AG04449 (cell line): ENCODE results near the gene EMC8.

Experiments
- CTCF ChIA-PET: fragments of 350-600 bp; formaldehyde crosslinking; extraction: SDS; loops from one replicate; lab custom pipeline; 2021; ENCODE audit warnings: antibody characterized with exemption; lab: Yijun Ruan, JAX
- POLR2A ChIA-PET: fragments of 400-600, 350-600 bp; formaldehyde crosslinking; extraction: SDS; loops from one replicate; lab custom pipeline; 2020; ENCODE audit warnings: antibody characterized with exemption, inconsistent platforms; lab: Yijun Ruan, JAX
- DNase-seq: peaks from one replicate; pipeline ENCODE4 v3.0.0-alpha.2; 2010; ENCODE audit warnings: low read depth, low spot score
- H3K4me3 ChIP-seq: 2 replicates; pipeline ENCODE4 v1.5.1; 2011; ENCODE audit warnings: low read depth, mild to moderate bottlenecking, control low read depth, low read length
- TF ChIP-seq, protein P1 (sequence below): IDR thresholded peaks from one replicate; pipeline ENCODE4 v1.5.1; 2011; ENCODE audit warnings: mild to moderate bottlenecking, moderate library complexity, low read length, control low read depth, inconsistent platforms; ENCODE audit not compliant: insufficient read depth; ENCODE audit errors: missing control alignments

The EMC8 gene

GRCh38 chr16:85799497-85800320, at the start of gene EMC8, which contains the start of gene COX4I1:
Gene EMC8 (minus strand): TSS chr16:85799544. CDS start chr16:85799295, 249 bp downstream.
Gene COX4I1 (plus strand): TSS chr16:85799695. CDS start chr16:85801206, 1,511 bp downstream.
- CTCF ChIA-PET = interaction anchor here (4.4 kb wide), 1 partner anchor 20 kb away, joined by 63 read pairs; no protein-coding TSS in a partner anchor

DNA sequence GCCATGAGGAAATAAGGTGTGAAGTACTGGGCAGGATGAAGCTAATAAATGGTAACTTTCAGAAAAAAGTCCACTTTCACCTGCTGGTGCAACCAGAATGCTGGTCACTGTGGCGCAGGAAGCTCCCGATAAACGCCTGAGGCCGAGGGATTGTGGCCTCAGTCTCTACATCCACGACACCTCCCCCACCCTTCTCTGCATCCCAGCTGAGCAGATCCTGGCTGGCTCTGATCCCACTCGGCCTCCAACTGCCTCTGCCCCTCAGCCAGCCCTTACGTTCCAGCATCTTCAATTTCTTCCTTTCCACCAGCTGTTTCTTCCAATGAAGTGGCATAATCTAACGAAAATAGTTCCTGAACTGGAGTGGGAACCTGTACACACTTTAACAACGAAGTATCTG, 49.6 kb upstream of the EMC8 start:
- H3K4me3 ChIP-seq = no peak overlapping the region
- POLR2A ChIA-PET = no interaction called here
- no peak for DNase-seq
- CTCF ChIA-PET = interaction anchor here (1.2 to 2.2 kb wide), 2 partner anchors 28 to 30 kb away, joined by 4 to 10 read pairs; no protein-coding TSS in a partner anchor
- TF ChIP-seq, protein P1, sequence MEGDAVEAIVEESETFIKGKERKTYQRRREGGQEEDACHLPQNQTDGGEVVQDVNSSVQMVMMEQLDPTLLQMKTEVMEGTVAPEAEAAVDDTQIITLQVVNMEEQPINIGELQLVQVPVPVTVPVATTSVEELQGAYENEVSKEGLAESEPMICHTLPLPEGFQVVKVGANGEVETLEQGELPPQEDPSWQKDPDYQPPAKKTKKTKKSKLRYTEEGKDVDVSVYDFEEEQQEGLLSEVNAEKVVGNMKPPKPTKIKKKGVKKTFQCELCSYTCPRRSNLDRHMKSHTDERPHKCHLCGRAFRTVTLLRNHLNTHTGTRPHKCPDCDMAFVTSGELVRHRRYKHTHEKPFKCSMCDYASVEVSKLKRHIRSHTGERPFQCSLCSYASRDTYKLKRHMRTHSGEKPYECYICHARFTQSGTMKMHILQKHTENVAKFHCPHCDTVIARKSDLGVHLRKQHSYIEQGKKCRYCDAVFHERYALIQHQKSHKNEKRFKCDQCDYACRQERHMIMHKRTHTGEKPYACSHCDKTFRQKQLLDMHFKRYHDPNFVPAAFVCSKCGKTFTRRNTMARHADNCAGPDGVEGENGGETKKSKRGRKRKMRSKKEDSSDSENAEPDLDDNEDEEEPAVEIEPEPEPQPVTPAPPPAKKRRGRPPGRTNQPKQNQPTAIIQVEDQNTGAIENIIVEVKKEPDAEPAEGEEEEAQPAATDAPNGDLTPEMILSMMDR = no peak

More at GRCh38 chr16:85799497-85800320, at the start of gene EMC8, which contains the start of gene COX4I1:
- POLR2A ChIA-PET = no interaction called here
- peak; percentile 33 for DNase-seq
- H3K4me3 ChIP-seq = peak within 1 kb of the TSS; percentile 96
- TF ChIP-seq, protein P1 = no peak

DNA sequence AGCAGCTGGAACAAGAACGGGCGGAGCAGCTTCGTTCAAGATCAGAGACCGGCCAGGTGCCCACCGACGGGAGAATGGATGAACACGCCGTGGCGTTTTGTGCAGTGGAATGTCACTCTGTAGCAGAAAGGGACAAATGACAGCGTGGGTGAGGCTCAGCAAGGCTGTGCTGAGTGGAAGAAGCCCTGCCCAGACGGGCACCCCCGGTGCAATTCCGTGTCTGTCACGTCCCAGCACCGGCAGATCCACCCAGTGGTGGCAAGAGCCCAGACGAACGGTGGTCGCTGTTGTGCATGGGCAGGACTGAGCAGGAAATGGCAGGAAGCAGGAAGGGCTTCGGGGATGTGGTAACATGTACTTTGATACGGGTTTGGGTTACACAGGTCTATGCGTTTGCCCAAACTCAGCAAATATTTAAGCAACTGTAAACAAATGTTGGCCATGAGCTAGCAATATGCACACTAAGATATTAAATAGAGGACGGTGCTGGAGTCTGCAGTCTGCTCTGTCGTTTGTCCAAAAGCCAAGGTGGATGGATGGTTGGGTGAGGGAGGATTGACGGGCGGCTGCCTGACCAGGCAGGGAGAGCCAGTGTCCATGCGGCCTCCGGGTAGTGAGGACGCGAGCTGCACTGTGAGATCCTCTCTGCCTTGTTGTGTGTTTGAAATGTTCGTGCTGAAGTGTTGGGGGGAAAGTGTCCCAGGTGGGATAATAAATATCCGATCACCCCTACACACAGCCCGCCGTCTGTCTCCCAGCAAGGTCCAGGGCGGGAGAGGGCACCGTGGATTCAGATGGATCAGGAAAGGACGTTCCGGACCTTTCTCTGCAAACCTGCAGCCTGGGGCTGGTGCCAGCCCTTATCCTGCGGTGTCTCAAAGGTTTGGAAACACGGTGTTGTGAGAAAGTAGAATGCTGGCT, 48.6 kb upstream of the EMC8 start:
- no peak overlapping the region for H3K4me3 ChIP-seq
- POLR2A ChIA-PET = no interaction called here
- TF ChIP-seq, protein P1 = no peak
- CTCF ChIA-PET = interaction anchor here (0.6 to 2.2 kb wide), 3 partner anchors 27 to 98 kb away, joined by 3 to 10 read pairs (median 3); no protein-coding TSS in a partner anchor
- no peak for DNase-seq

DNA sequence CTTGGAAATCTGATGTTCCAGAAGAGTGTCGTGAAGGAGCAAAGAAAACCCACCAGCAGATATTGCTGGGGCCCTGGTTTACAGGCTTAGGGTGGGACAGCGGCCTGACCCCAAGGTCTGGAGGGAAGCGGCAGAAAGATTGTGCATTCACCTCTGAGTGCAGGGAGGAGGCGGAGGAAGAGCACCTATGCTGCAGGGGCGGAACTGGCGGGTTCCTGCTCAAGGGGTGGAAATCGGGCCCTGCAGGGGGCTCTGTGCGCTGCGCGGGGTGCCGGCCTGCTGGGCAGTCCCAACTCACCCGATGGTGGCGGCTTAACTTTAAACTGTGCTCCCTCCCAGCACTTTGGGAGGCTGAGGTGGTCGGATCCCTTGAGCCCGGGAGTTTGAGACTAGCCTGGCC, 47.7 kb upstream of the EMC8 start:
- no peak overlapping the region for H3K4me3 ChIP-seq
- ChIA-PET POLR2A (no interaction called here), CTCF (interaction anchor here (0.6 to 1.0 kb wide), 2 partner anchors 27 to 97 kb away, joined by 3 read pairs; no protein-coding TSS in a partner anchor)
- no peak for DNase-seq
- TF ChIP-seq, protein P1 = no peak

DNA sequence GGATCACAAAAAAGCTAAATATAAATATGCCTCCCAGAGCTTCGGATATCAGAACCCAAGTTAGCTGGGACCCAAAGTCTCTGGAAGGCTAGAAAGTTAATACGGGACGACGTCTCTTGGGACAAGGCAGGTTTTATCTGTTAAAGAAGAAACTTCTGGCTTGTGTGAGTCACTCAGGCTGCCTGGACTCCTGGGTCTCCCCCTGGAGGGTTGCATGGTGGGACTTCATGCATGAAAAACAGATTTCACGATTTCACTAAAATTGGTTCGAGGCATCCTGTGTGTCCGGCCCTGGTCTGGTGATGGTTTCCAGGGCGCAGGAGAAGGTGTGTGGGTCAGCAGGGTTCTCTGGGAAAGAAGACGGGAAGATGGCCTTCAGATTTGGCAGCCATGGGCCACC, 47.1 kb upstream of the EMC8 start:
- TF ChIP-seq, protein P1 = no peak
- no peak for DNase-seq
- no peak overlapping the region for H3K4me3 ChIP-seq
- ChIA-PET CTCF (no interaction called here), POLR2A (no interaction called here)
